H9 (cell line): Measurements from ENCODE around the gene GFRA1. TPM values are rescaled to one million over a fixed set of nuclear protein-coding genes. Genes with fewer than 3 reads are reported as not detected.

Source experiments
- DNase-seq: peaks from one replicate; pipeline ENCODE4 v3.0.0-alpha.2; 2017
- H2AFZ ChIP-seq: one replicate; pipeline ENCODE4 v1.6.1; 2013; ENCODE audit warnings: mild to moderate bottlenecking, low read length, control low read depth, moderate library complexity
- H2AK5ac ChIP-seq: 2 replicates; pipeline ENCODE4 v1.6.1; 2013; ENCODE audit warnings: low read length, control low read depth, mixed read lengths; ENCODE audit not compliant: insufficient read length
- H2BK120ac ChIP-seq: one replicate; pipeline ENCODE4 v1.6.1; 2013; ENCODE audit warnings: low read depth, mild to moderate bottlenecking, low read length, control low read depth, inconsistent platforms; ENCODE audit not compliant: poor library complexity, severe bottlenecking
- H2BK12ac ChIP-seq: 2 replicates; pipeline ENCODE4 v1.6.1; 2013; ENCODE audit warnings: low read length, control low read depth, mixed read lengths, low read depth; ENCODE audit not compliant: insufficient read length
- H2BK15ac ChIP-seq: 2 replicates; pipeline ENCODE4 v1.6.1; 2013; ENCODE audit warnings: low read depth, low read length, control low read depth
- H2BK20ac ChIP-seq: one replicate; pipeline ENCODE4 v1.6.1; 2013; ENCODE audit warnings: low read depth, mild to moderate bottlenecking, low read length, control low read depth, inconsistent platforms; ENCODE audit not compliant: poor library complexity, severe bottlenecking
- H2BK5ac ChIP-seq: 2 replicates; pipeline ENCODE4 v1.6.1; 2013; ENCODE audit warnings: low read length, control low read depth, mixed read lengths; ENCODE audit not compliant: insufficient read length
- H3K14ac ChIP-seq: 2 replicates; pipeline ENCODE4 v1.6.1; 2013; ENCODE audit warnings: low read length, control low read depth; ENCODE audit not compliant: insufficient read depth
- H3K18ac ChIP-seq: 2 replicates; pipeline ENCODE4 v1.6.1; 2013; ENCODE audit warnings: low read depth, mild to moderate bottlenecking, mixed read lengths, low read length, control low read depth; ENCODE audit not compliant: insufficient read length
- H3K23ac ChIP-seq: 2 replicates; pipeline ENCODE4 v1.6.1; 2013; ENCODE audit warnings: low read length, control low read depth, mixed read lengths, low read depth; ENCODE audit not compliant: insufficient read length
- H3K23me2 ChIP-seq: 2 replicates; pipeline ENCODE4 v1.6.1; 2013; ENCODE audit warnings: low read depth, mild to moderate bottlenecking, mixed read lengths, low read length, control low read depth; ENCODE audit not compliant: insufficient read length, poor library complexity, severe bottlenecking
- H3K27ac ChIP-seq: 2 replicates; pipeline ENCODE4 v1.5.1; 2013; ENCODE audit warnings: low read length, control low read depth, mixed read lengths, low read depth; ENCODE audit not compliant: insufficient read length
- H3K27me3 ChIP-seq: 2 replicates; pipeline ENCODE4 v1.6.1; 2013; ENCODE audit warnings: low read length, control low read depth, inconsistent platforms; ENCODE audit not compliant: insufficient read depth
- H3K4ac ChIP-seq: 2 replicates; pipeline ENCODE4 v1.6.1; 2013; ENCODE audit warnings: low read depth, mild to moderate bottlenecking, control low read depth, inconsistent platforms, low read length, moderate library complexity
- H3K4me1 ChIP-seq: 2 replicates; pipeline ENCODE4 v1.6.1; 2013; ENCODE audit warnings: low read length, control low read depth, inconsistent platforms; ENCODE audit not compliant: insufficient read depth
- H3K4me2 ChIP-seq: 2 replicates; pipeline ENCODE4 v1.6.1; 2013; ENCODE audit warnings: low read length, control low read depth, mixed read lengths; ENCODE audit not compliant: insufficient read length, insufficient read depth
- H3K56ac ChIP-seq: 2 replicates; pipeline ENCODE4 v1.6.1; 2013; ENCODE audit warnings: low read depth, mild to moderate bottlenecking, mixed read lengths, low read length, control low read depth; ENCODE audit not compliant: insufficient read length
- H3K79me1 ChIP-seq: 2 replicates; pipeline ENCODE4 v1.6.1; 2013; ENCODE audit warnings: low read depth, mild to moderate bottlenecking, moderate library complexity, low read length, control low read depth, inconsistent platforms; ENCODE audit not compliant: insufficient read depth, poor library complexity, severe bottlenecking
- H3K79me2 ChIP-seq: 2 replicates; pipeline ENCODE4 v1.6.1; 2013; ENCODE audit warnings: low read length, control low read depth, inconsistent platforms; ENCODE audit not compliant: insufficient read depth
- H3K9ac ChIP-seq: 2 replicates; pipeline ENCODE4 v1.6.1; 2013; ENCODE audit warnings: low read length, control low read depth, mixed read lengths; ENCODE audit not compliant: insufficient read length; ENCODE audit errors: extremely low read depth
- H3K9me3 ChIP-seq: one replicate; pipeline ENCODE4 v1.6.1; 2013; ENCODE audit warnings: low read depth, low read length, inconsistent platforms; ENCODE audit not compliant: control insufficient read depth
- H3T11ph ChIP-seq: one replicate; pipeline ENCODE4 v1.6.1; 2013; ENCODE audit warnings: mild to moderate bottlenecking, low read length, control low read depth, inconsistent platforms
- H4K20me1 ChIP-seq: one replicate; pipeline ENCODE4 v1.6.1; 2013; ENCODE audit not compliant: control insufficient read depth, insufficient read length, insufficient read depth
- H4K5ac ChIP-seq: 2 replicates; pipeline ENCODE4 v1.6.1; 2013; ENCODE audit warnings: low read depth, mild to moderate bottlenecking, mixed read lengths, low read length, control low read depth; ENCODE audit not compliant: insufficient read length
- H4K8ac ChIP-seq: replicated peaks from 2 replicates; pipeline ENCODE4 v1.6.1; 2013; ENCODE audit warnings: low read length, control low read depth, mixed read lengths, low read depth; ENCODE audit not compliant: insufficient read length
- H4K91ac ChIP-seq: 2 replicates; pipeline ENCODE4 v1.6.1; 2013; ENCODE audit warnings: low read depth, mild to moderate bottlenecking, moderate library complexity, mixed read lengths, low read length, control low read depth; ENCODE audit not compliant: insufficient read length
- H3K27ac Mint-ChIP-seq, 3 experiments: 2 replicates in 2 of 3; 3 replicates in 1 of 3; pipeline ENCODE4 v1.8.0; 2020 to 2021; ENCODE audit warnings: mixed read lengths in 3 of 3, mild to moderate bottlenecking in 1 of 3, moderate library complexity in 1 of 3
- H3K27me3 Mint-ChIP-seq: 2 replicates; pipeline ENCODE4 v1.8.0; 2021; ENCODE audit warnings: low read depth, mild to moderate bottlenecking, moderate library complexity, mixed read lengths
- H3K36me3 Mint-ChIP-seq, 3 experiments: 2 replicates in 2 of 3; 3 replicates in 1 of 3; pipeline ENCODE4 v1.8.0; 2020 to 2021; ENCODE audit warnings: low read depth in 3 of 3, mixed read lengths in 3 of 3; ENCODE audit not compliant: insufficient read depth in 1 of 3
- H3K4me1 Mint-ChIP-seq, 2 experiments: 2 replicates each; pipeline ENCODE4 v1.8.0; 2020; ENCODE audit warnings: mixed read lengths in 2 of 2
- H3K4me3 Mint-ChIP-seq, 2 experiments: 2 replicates in 1 of 2; 3 replicates in 1 of 2; pipeline ENCODE4 v1.8.0; 2020 to 2021; ENCODE audit warnings: mild to moderate bottlenecking in 2 of 2, mixed read lengths in 2 of 2, moderate library complexity in 1 of 2
- H3K9me3 Mint-ChIP-seq, 2 experiments: 2 replicates in 1 of 2; 3 replicates in 1 of 2; pipeline ENCODE4 v1.8.0; 2020; ENCODE audit warnings: mild to moderate bottlenecking in 2 of 2, mixed read lengths in 2 of 2, moderate library complexity in 1 of 2
- CTCF ChIP-seq: fragments of 200-600 bp; sonication (generic); conservative IDR thresholded peaks from 3 replicates; pipeline ENCODE4 v1.8.0; 2021; ENCODE audit warnings: antibody characterized with exemption, mild to moderate bottlenecking
- WGBS: extraction: QIAGEN DNeasy Blood & Tissue Kit; methylation state at CpG from one replicate; pipeline ENCODE4 v1.1.7; 2013; ENCODE audit warnings: missing lambda C conversion rate, low lambda C conversion rate, mixed read lengths; ENCODE audit not compliant: insufficient read length; ENCODE audit errors: extremely low coverage; 5-methylcytosine and 5-hydroxymethylcytosine counted together
- total RNA-seq: library from RNA; stranded (reverse); gene quantifications from 2 replicates; pipeline ENCODE4 v1.2.1, GENCODE V29; 2021

GFRA1 gene
- total RNA-seq, 1 experiment from 2014 or later: 0.24 TPM

GRCh38 chr10:116099023-116099420 is 174.0 kb downstream of the GFRA1 start:
- no peak overlapping the region for H4K91ac ChIP-seq
- Mint-ChIP-seq H3K4me1 (peaks cover 18 to 19% of the 10 kb centered on the region in 2 experiments), H3K36me3 (no peaks in the 10 kb centered on the region), H3K27ac (no peak overlapping the region; a peak in 1 of 7 replicates), H3K4me3 (no peak overlapping the region), H3K27me3 (peaks cover 3% of the 10 kb centered on the region), H3K9me3 (peaks cover 0 to 3% of the 10 kb centered on the region in 2 experiments; a peak in 1 of 5 replicates)
- no peak overlapping the region for H4K8ac ChIP-seq
- no peak overlapping the region for H2BK120ac ChIP-seq
- H3K23me2 ChIP-seq: no peaks in the 10 kb centered on the region
- H3K9ac ChIP-seq: no peak overlapping the region
- no peak overlapping the region for H2BK12ac ChIP-seq
- no peaks in the 10 kb centered on the region for H3K9me3 ChIP-seq
- H3K56ac ChIP-seq: no peak overlapping the region
- no peak overlapping the region for H3K4me2 ChIP-seq
- no peak overlapping the region for H2AK5ac ChIP-seq
- no peak overlapping the region for H2BK15ac ChIP-seq
- H3K18ac ChIP-seq: no peak overlapping the region
- no peak overlapping the region for H3K14ac ChIP-seq
- H3T11ph ChIP-seq: no peak overlapping the region
- no CpG with 5 or more reads among the region's 5 CpGs for WGBS
- H3K79me1 ChIP-seq: no peaks in the 10 kb centered on the region
- no peak overlapping the region for H2BK20ac ChIP-seq
- no peak for DNase-seq
- H3K27ac ChIP-seq: no peak overlapping the region
- no peak overlapping the region for H3K4ac ChIP-seq
- no peaks in the 10 kb centered on the region for H4K20me1 ChIP-seq
- no peaks in the 10 kb centered on the region for H3K27me3 ChIP-seq
- H4K5ac ChIP-seq: no peak overlapping the region
- no peak overlapping the region for H2BK5ac ChIP-seq
- H3K23ac ChIP-seq: no peak overlapping the region
- no peak overlapping the region for H2AFZ ChIP-seq
- H3K4me1 ChIP-seq: no peaks in the 10 kb centered on the region
- TF ChIP-seq CTCF: no peak
- no peaks in the 10 kb centered on the region for H3K79me2 ChIP-seq
